HepG2 (cell line): ENCODE results near the gene ATG3. TPM values are rescaled to one million over a fixed set of nuclear protein-coding genes. Genes with fewer than 3 reads are reported as not detected.

ENCODE experiments used
- AHDC1 ChIP-seq: sonication (generic); formaldehyde crosslinking; IDR thresholded peaks from 2 replicates; pipeline ENCODE4 v1.5.1; 2020; ENCODE audit warnings: mild to moderate bottlenecking, missing genetic modification reagents, borderline replicate concordance
- HMGXB3 ChIP-seq: sonication (generic); formaldehyde crosslinking; IDR thresholded peaks from 2 replicates; pipeline ENCODE4 v1.4.0; 2020; ENCODE audit warnings: missing genetic modification reagents, borderline replicate concordance
- PBX2 ChIP-seq: IDR thresholded peaks from 2 replicates; pipeline ENCODE4 v1.6.1; 2016; ENCODE audit warnings: control low read depth
- PHF21A ChIP-seq: sonication (generic); formaldehyde crosslinking; IDR thresholded peaks from 2 replicates; pipeline ENCODE4 v1.5.0; 2020; ENCODE audit warnings: mild to moderate bottlenecking, missing genetic modification reagents
- PPARG ChIP-seq: conservative IDR thresholded peaks from 2 replicates; pipeline ENCODE4 v1.6.1; 2016; ENCODE audit warnings: missing biosample characterization, missing genetic modification reagents
- REPIN1 ChIP-seq: sonication (generic); formaldehyde crosslinking; IDR thresholded peaks from 2 replicates; pipeline ENCODE4 v1.8.0; 2022; ENCODE audit warnings: missing genetic modification reagents, low read depth, mild to moderate bottlenecking, borderline replicate concordance
- SIX4 ChIP-seq: sonication (generic); formaldehyde crosslinking; IDR thresholded peaks from 2 replicates; pipeline ENCODE4 v1.4.0; 2020; ENCODE audit warnings: missing genetic modification reagents
- SOX6 ChIP-seq, 2 experiments: fragments of 450-650 bp in 1 of 2; sonication (generic) in 1 of 2; formaldehyde crosslinking in 1 of 2; IDR thresholded peaks; 2 replicates each; pipeline versions ENCODE4 v1.4.0 to v1.6.1; 2017 to 2020; ENCODE audit warnings: antibody characterized with exemption in 1 of 2, mild to moderate bottlenecking in 1 of 2, missing genetic modification reagents in 1 of 2
- ZBTB4 ChIP-seq: sonication (generic); formaldehyde crosslinking; IDR thresholded peaks from 2 replicates; pipeline ENCODE4 v1.4.0; 2020; ENCODE audit warnings: missing genetic modification reagents, mild to moderate bottlenecking, borderline replicate concordance
- ZNF251 ChIP-seq: sonication (generic); formaldehyde crosslinking; IDR thresholded peaks from 2 replicates; pipeline ENCODE4 v1.9.0; 2021; ENCODE audit warnings: mild to moderate bottlenecking, missing genetic modification reagents
- polyA plus RNA-seq, 8 experiments: library from polyadenylated mRNA; depleted of rRNA in 3 of 8; stranded (reverse) in 7 of 8; unstranded in 1 of 8; fragments of >200 nt; fragmentation: Illumina TruSeq in 4 of 8; extraction: Trizol in 4 of 8; gene quantifications; 2 replicates each; pipeline versions ENCODE4 v1.2.1 to v1.2.3, GENCODE V29; 2011 to 2016; ENCODE audit warnings: low read depth in 4 of 8, missing spikeins in 1 of 8, mixed read lengths in 1 of 8; ENCODE audit not compliant: insufficient read depth in 1 of 8
- total RNA-seq, 5 experiments: library from RNA; depleted of rRNA; stranded (reverse); fragments of >200 nt; fragmentation: Illumina TruSeq; extraction: Trizol; gene quantifications; 2 replicates each; pipeline ENCODE4 v1.2.3, GENCODE V29; 2016; ENCODE audit warnings: low read depth in 1 of 5
- TF ChIP-seq, protein P1 (sequence below): sonication (generic); formaldehyde crosslinking; conservative IDR thresholded peaks from 2 replicates; pipeline ENCODE4 v1.4.0; 2020; ENCODE audit warnings: missing genetic modification reagents

ATG3 gene
- total and polyA plus RNA-seq, 2 of the 13 experiments (the other 11 are each of a cell fraction or from before 2014, with no cell fraction given) = 19.6 to 34.8 TPM

GRCh38 chr3:112561734-112562529 lies at the start of gene ATG3, which contains the start of gene SLC35A5 (continued):
- TF ChIP-seq, protein P1, sequence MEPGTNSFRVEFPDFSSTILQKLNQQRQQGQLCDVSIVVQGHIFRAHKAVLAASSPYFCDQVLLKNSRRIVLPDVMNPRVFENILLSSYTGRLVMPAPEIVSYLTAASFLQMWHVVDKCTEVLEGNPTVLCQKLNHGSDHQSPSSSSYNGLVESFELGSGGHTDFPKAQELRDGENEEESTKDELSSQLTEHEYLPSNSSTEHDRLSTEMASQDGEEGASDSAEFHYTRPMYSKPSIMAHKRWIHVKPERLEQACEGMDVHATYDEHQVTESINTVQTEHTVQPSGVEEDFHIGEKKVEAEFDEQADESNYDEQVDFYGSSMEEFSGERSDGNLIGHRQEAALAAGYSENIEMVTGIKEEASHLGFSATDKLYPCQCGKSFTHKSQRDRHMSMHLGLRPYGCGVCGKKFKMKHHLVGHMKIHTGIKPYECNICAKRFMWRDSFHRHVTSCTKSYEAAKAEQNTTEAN (CRISPR knock-in tag) = 0 out of 2 replicates have a peak, but pooled peaks have one; percentile 9
- TF ChIP-seq ZNF251 = no peak
- TF ChIP-seq HMGXB3 (CRISPR knock-in tag) = peak; percentile 64; the same call in 1 of the 2 replicates
- TF ChIP-seq SOX6 (IDR thresholded peaks at IDR 0.05) = no peak
- peak; percentile 73 for TF ChIP-seq SOX6 (CRISPR knock-in tag; IDR thresholded peaks at IDR 0.05)
- peak; percentile 50; the same call in 1 of the 2 replicates for TF ChIP-seq PBX2 (CRISPR knock-in tag)
- TF ChIP-seq ZBTB4 = no peak
- TF ChIP-seq PPARG (CRISPR knock-in tag) = peak; percentile 14; the same call in 1 of the 2 replicates
- TF ChIP-seq PHF21A (CRISPR knock-in tag) = peak; percentile 85
- TF ChIP-seq REPIN1 = peak; percentile 85
- TF ChIP-seq AHDC1 = no peak
- peak; percentile 32; the same call in 1 of the 2 replicates for TF ChIP-seq SIX4 (CRISPR knock-in tag)
